ENCODE results near the gene RER1. TPM values are rescaled to one million over a fixed set of nuclear protein-coding genes. Genes with fewer than 3 reads are reported as not detected.

The RER1 gene
- total RNA-seq, 3 donors from 2014 or later, result 58.3 to 75.1 (median 70.4) TPM

DNA sequence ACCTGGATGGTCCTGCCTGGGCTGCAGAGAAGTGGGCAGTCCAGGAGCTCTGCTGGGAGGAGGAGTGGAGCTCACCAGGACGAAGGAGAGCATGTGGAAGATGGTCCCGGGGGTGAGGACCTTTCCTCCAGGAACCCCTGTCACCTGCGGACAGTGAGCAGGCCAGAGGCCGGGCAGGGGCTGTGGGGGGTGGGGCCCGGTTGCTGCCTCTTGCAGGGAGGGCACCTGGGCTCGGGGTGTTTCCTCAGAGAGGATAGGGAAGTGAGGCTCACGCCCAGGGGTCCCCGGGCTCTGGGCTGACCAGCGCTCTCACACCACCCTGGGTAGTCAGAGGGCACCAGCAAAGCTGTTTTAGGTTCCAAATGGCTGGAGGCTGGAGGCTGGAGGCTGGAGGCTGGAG is 43.5 kb downstream of the RER1 start:
- H3K4me1 ChIP-seq, result peaks cover 0 to 6% of the 10 kb centered on the region in 2 donors
- H3K9me3 ChIP-seq, result peaks cover 0 to 1% of the 10 kb centered on the region in 2 donors
- intact Hi-C loops (cut with DNase I; ENCODE audit: low total_unique reads), result no loop called here
- no peak overlapping the region for H3K4me3 ChIP-seq
- H3K27ac ChIP-seq, result no peak overlapping the region
- no peak for DNase-seq (ENCODE audit: low spot score in 2 of 2)
- no peaks in the 10 kb centered on the region for H3K36me3 ChIP-seq
- peaks cover 0 to 19% of the 10 kb centered on the region in 2 donors for H3K27me3 ChIP-seq
- TF ChIP-seq POLR2AphosphoS5 (IDR thresholded peaks at IDR 0.05) (no peak), POLR2A (IDR thresholded peaks at IDR 0.05) (no peak), CTCF (IDR thresholded peaks at IDR 0.05) (no peak)

DNA sequence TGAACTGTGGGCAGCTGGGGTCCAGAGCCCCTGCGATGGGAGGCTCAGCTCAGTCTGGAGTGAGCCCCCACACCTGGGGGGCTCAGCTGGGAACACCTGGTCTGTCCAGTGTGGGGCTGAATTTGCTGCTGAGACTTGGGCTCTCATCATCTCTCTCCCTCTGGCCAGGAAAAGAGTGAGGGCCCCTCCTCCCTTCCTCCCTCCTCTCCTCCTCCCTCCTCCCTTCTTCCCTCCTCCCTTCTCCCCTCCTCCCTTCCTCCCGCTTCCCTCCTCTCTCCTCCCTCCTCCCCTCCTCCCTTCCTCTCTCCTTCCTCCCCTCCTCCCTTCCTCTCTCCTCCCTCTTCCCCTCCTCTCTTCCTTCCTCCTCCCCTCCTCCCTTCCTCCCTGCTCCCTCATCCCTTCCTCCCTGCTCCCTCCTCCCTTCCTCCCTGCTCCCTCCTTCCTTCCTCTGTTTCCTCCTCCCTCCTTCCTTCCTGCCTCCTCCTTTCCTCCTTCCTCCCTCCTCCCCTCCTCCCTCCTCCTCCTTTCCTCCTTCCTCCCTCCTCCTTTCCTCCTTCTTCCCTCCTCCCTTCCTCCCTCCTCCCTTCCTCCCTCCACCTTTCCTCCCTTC is 44.2 kb downstream of the RER1 start:
- Histone ChIP-seq H3K9me3 (no peaks in the 10 kb centered on the region), H3K27me3 (peaks cover 0 to 20% of the 10 kb centered on the region in 2 donors), H3K4me1 (peaks cover 0 to 6% of the 10 kb centered on the region in 2 donors), H3K4me3 (no peak overlapping the region), H3K36me3 (no peaks in the 10 kb centered on the region), H3K27ac (no peak overlapping the region)
- DNase-seq (ENCODE audit: low spot score in 2 of 2), result no peak
- TF ChIP-seq CTCF (IDR thresholded peaks at IDR 0.05), result no peak
- no peak for TF ChIP-seq POLR2A (IDR thresholded peaks at IDR 0.05)
- no peak for TF ChIP-seq POLR2AphosphoS5 (IDR thresholded peaks at IDR 0.05)
- intact Hi-C loops (cut with DNase I; ENCODE audit: low total_unique reads), result no loop called here

DNA sequence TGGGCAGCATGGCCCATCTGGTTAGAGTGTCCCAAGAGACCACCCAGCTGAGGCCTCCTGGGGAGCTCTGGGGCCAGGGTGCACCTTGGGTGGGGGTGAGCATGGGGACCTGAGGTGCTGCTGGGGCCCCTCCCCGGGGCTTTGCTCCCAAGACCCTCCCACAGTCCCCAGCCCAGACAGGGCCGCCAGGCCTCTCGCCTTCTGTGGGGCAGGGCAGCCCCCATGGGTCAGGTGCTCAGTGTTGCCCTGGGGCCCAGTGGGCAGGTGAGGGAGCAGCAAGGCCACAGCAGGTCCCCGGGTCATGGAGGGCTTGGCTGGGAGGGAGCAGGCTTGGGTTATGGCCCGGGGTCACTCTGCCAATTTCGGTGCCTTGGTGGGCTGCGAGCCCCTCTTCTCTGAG is 45.2 kb downstream of the RER1 start:
- peaks cover 0 to 23% of the 10 kb centered on the region in 2 donors for H3K27me3 ChIP-seq
- H3K4me1 ChIP-seq, result peaks cover 0 to 6% of the 10 kb centered on the region in 2 donors

GRCh38 chr1:2437617-2438016 is 46.0 kb downstream of the RER1 start:
- Histone ChIP-seq H3K36me3 (no peaks in the 10 kb centered on the region), H3K27ac (no peak overlapping the region), H3K4me1 (peaks cover 0 to 6% of the 10 kb centered on the region in 2 donors), H3K4me3 (no peak overlapping the region), H3K9me3 (no peaks in the 10 kb centered on the region), H3K27me3 (peaks cover 0 to 25% of the 10 kb centered on the region in 2 donors)
- no peak for DNase-seq (ENCODE audit: low spot score in 2 of 2)
- TF ChIP-seq CTCF (IDR thresholded peaks at IDR 0.05) (no peak), POLR2AphosphoS5 (IDR thresholded peaks at IDR 0.05) (no peak), POLR2A (IDR thresholded peaks at IDR 0.05) (no peak)
- intact Hi-C loops (cut with DNase I; ENCODE audit: low total_unique reads), result no loop called here

More for the DNA sequence above, 45.2 kb downstream of the RER1 start:
- TF ChIP-seq POLR2AphosphoS5 (IDR thresholded peaks at IDR 0.05) (no peak), CTCF (IDR thresholded peaks at IDR 0.05) (no peak)
- no peak overlapping the region for H3K4me3 ChIP-seq
- no peaks in the 10 kb centered on the region for H3K36me3 ChIP-seq
- intact Hi-C loops (cut with DNase I; ENCODE audit: low total_unique reads), result no loop called here
- no peaks in the 10 kb centered on the region for H3K9me3 ChIP-seq
- no peak overlapping the region for H3K27ac ChIP-seq
- DNase-seq (ENCODE audit: low spot score in 2 of 2), result no peak

DNA sequence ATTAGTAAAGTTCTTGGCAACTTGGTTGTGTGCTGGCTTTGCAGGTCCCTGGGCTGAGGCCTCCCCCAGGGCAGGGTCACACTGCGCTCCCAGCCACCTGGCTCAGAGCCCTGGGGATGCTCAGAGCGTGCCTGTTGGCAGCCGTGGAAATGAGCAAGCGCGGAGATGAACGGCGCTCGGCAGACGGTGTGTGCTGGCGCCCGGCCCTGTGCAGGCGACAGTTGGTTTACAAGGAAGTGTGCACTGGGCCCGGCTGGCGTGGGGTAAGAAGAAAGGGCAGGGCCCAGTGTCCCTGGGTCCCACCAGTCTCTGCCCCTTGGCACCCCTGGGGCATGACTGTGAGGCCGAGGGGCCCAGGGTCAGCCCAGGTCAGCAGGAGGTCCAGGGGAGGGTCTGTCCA is 46.4 kb downstream of the RER1 start:
- intact Hi-C loops (cut with DNase I; ENCODE audit: low total_unique reads), result no loop called here
- peaks cover 0 to 6% of the 10 kb centered on the region in 2 donors for H3K4me1 ChIP-seq
- no peak for TF ChIP-seq CTCF (IDR thresholded peaks at IDR 0.05)
- TF ChIP-seq POLR2A (IDR thresholded peaks at IDR 0.05), result no peak
- TF ChIP-seq POLR2AphosphoS5 (IDR thresholded peaks at IDR 0.05), result no peak
- peaks cover 0 to 25% of the 10 kb centered on the region in 2 donors for H3K27me3 ChIP-seq
- H3K36me3 ChIP-seq, result no peaks in the 10 kb centered on the region
- H3K27ac ChIP-seq, result peak overlapping the region; percentile 40 to 81
- peak; percentile 36 to 73 for DNase-seq (ENCODE audit: low spot score in 2 of 2)
- no peak overlapping the region for H3K4me3 ChIP-seq
- H3K9me3 ChIP-seq, result no peaks in the 10 kb centered on the region

All from breast epithelium (tissue), 4 donors.